HG03159 (cell line): ENCODE data around the gene ACD.

Source experiments
- ATAC-seq: cut with Tn5 transposase; IDR thresholded peaks from one replicate; pipeline ENCODE4 v1.9.1; 2021; ENCODE audit warnings: mild to moderate bottlenecking, moderate library complexity; ENCODE audit not compliant: unreplicated experiment

ACD gene

GRCh38 chr16:67648088-67648763, 11.8 kb downstream of the ACD start:
- ATAC-seq: no peak

GRCh38 chr16:67647681-67648080, 12.4 kb downstream of the ACD start:
- no peak for ATAC-seq

- ATAC-seq: no peak
Observed at GRCh38 chr16:67647111-67647651, 12.9 kb downstream of the ACD start.

GRCh38 chr16:67645397-67646121, 14.5 kb downstream of the ACD start:
- peak; percentile 23 for ATAC-seq

- ATAC-seq: no peak
Observed at GRCh38 chr16:67644038-67644437, 16.0 kb downstream of the ACD start.

- ATAC-seq: no peak
Observed at GRCh38 chr16:67641779-67642708, 18.0 kb downstream of the ACD start.

GRCh38 chr16:67637625-67638024, 22.4 kb downstream of the ACD start:
- ATAC-seq: no peak

GRCh38 chr16:67636713-67637112, 23.3 kb downstream of the ACD start:
- no peak for ATAC-seq

- no peak for ATAC-seq
Observed at GRCh38 chr16:67632415-67633172, 27.5 kb downstream of the ACD start.

GRCh38 chr16:67628216-67628615, 31.8 kb downstream of the ACD start:
- no peak for ATAC-seq

GRCh38 chr16:67613808-67614207, 46.3 kb downstream of the ACD start:
- no peak for ATAC-seq

GRCh38 chr16:67608364-67608763, 51.7 kb downstream of the ACD start:
- ATAC-seq: no peak
